Body of pancreas (tissue), 4 donors: ENCODE data around the gene A4GNT.

Experiments used
- POLR2A ChIP-seq, 3 donors: fragments of 450-650 bp; IDR thresholded peaks; one replicate each; pipeline ENCODE4 v1.6.1; 2016; ENCODE audit warnings: antibody characterized with exemption in 3 of 3, mild to moderate bottlenecking in 2 of 3
- TF ChIP-seq, protein P1 (sequence below), 7 experiments: fragments of 450-650 bp in 4 of 7; fragments of 200-600 bp in 3 of 7; sonication (generic) in 3 of 7; IDR thresholded peaks; one replicate each; pipeline ENCODE4 v1.5.1; 2016 to 2019; ENCODE audit warnings: antibody characterized with exemption in 7 of 7

- TF ChIP-seq POLR2A (IDR thresholded peaks at IDR 0.05) = no peak
- TF ChIP-seq, protein P1, sequence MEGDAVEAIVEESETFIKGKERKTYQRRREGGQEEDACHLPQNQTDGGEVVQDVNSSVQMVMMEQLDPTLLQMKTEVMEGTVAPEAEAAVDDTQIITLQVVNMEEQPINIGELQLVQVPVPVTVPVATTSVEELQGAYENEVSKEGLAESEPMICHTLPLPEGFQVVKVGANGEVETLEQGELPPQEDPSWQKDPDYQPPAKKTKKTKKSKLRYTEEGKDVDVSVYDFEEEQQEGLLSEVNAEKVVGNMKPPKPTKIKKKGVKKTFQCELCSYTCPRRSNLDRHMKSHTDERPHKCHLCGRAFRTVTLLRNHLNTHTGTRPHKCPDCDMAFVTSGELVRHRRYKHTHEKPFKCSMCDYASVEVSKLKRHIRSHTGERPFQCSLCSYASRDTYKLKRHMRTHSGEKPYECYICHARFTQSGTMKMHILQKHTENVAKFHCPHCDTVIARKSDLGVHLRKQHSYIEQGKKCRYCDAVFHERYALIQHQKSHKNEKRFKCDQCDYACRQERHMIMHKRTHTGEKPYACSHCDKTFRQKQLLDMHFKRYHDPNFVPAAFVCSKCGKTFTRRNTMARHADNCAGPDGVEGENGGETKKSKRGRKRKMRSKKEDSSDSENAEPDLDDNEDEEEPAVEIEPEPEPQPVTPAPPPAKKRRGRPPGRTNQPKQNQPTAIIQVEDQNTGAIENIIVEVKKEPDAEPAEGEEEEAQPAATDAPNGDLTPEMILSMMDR (IDR thresholded peaks at IDR 0.05) = no peak
Measured at GRCh38 chr3:138081371-138082084, 50.7 kb downstream of the A4GNT start.
